GM23338 (cell line): Measurements from ENCODE around the gene CCDC102A. TPM values are rescaled to one million over a fixed set of nuclear protein-coding genes. Genes with fewer than 3 reads are reported as not detected.

ENCODE experiments used
- ATAC-seq: fragments of 200-7000 bp; cut with Tn5 transposase; 3 replicates; pipeline ENCODE4 v1.9.1; 2020
- DNase-seq: peaks from one replicate; pipeline ENCODE4 v3.0.0-alpha.2; 2015; ENCODE audit warnings: low spot score
- H2AFZ ChIP-seq: fragments of 200-600 bp; sonication (generic); 2 replicates; pipeline ENCODE4 v1.8.0; 2016; ENCODE audit warnings: antibody characterized with exemption, mild to moderate bottlenecking, moderate library complexity
- H3F3A ChIP-seq: fragments of 200-600 bp; sonication (generic); replicated peaks from 2 replicates; pipeline ENCODE4 v1.8.0; 2017; ENCODE audit warnings: antibody characterized with exemption, mixed run types, low read depth
- H3K27ac ChIP-seq: fragments of 200-600 bp; sonication (generic); 2 replicates; pipeline ENCODE4 v1.6.1; 2016; ENCODE audit warnings: low read depth
- H3K27me3 ChIP-seq: fragments of 200-600 bp; sonication (generic); 2 replicates; pipeline ENCODE4 v1.8.0; 2016; ENCODE audit warnings: mild to moderate bottlenecking, mixed run types, moderate library complexity; ENCODE audit not compliant: insufficient read depth
- H3K36me3 ChIP-seq: fragments of 200-600 bp; sonication (generic); 2 replicates; pipeline ENCODE4 v1.8.0; 2016; ENCODE audit warnings: mild to moderate bottlenecking; ENCODE audit not compliant: insufficient read depth
- H3K4me1 ChIP-seq: fragments of 200-600 bp; sonication (generic); 2 replicates; pipeline ENCODE4 v1.8.0; 2016; ENCODE audit warnings: mild to moderate bottlenecking, moderate library complexity; ENCODE audit not compliant: insufficient read depth
- H3K4me2 ChIP-seq: fragments of 200-600 bp; sonication (generic); 2 replicates; pipeline ENCODE4 v1.7.1; 2017; ENCODE audit warnings: mixed run types
- H3K4me3 ChIP-seq: fragments of 200-600 bp; sonication (generic); 2 replicates; pipeline ENCODE4 v1.6.1; 2016; ENCODE audit warnings: mixed run types
- H3K79me2 ChIP-seq: fragments of 200-600 bp; sonication (generic); replicated peaks from 2 replicates; pipeline ENCODE4 v1.8.0; 2017; ENCODE audit warnings: mild to moderate bottlenecking; ENCODE audit not compliant: insufficient read depth
- H3K9me2 ChIP-seq: fragments of 200-600 bp; sonication (generic); 2 replicates; pipeline ENCODE4 v1.8.0; 2017; ENCODE audit not compliant: insufficient read depth
- H4K20me1 ChIP-seq: fragments of 200-600 bp; sonication (generic); replicated peaks from 2 replicates; pipeline ENCODE4 v1.8.0; 2017; ENCODE audit warnings: mild to moderate bottlenecking; ENCODE audit not compliant: insufficient read depth
- H3K27ac Mint-ChIP-seq: 2 replicates; pipeline ENCODE4 v1.8.0; 2020; ENCODE audit warnings: inconsistent platforms, mild to moderate bottlenecking, moderate library complexity, mixed read lengths
- H3K27me3 Mint-ChIP-seq: 3 replicates; pipeline ENCODE4 v1.8.0; 2022; ENCODE audit warnings: low read depth, mild to moderate bottlenecking, moderate library complexity, mixed read lengths, inconsistent platforms; ENCODE audit not compliant: insufficient read depth, poor library complexity
- H3K36me3 Mint-ChIP-seq: 3 replicates; pipeline ENCODE4 v1.8.0; 2021; ENCODE audit warnings: low read depth, mild to moderate bottlenecking, inconsistent platforms, moderate library complexity, mixed read lengths
- H3K4me1 Mint-ChIP-seq: 3 replicates; pipeline ENCODE4 v1.8.0; 2020; ENCODE audit warnings: mild to moderate bottlenecking, inconsistent platforms, mixed read lengths
- H3K4me3 Mint-ChIP-seq: 3 replicates; pipeline ENCODE4 v1.8.0; 2021; ENCODE audit warnings: moderate library complexity, mild to moderate bottlenecking, inconsistent platforms, mixed read lengths
- H3K9me3 Mint-ChIP-seq: 3 replicates; pipeline ENCODE4 v1.8.0; 2020; ENCODE audit warnings: moderate library complexity, mild to moderate bottlenecking, inconsistent platforms, mixed read lengths
- CREB1 ChIP-seq: fragments of 250-450 bp; sonication (Bioruptor Pico); IDR thresholded peaks from 2 replicates; pipeline ENCODE4 v1.5.0; 2020; ENCODE audit warnings: low read depth, mild to moderate bottlenecking, moderate library complexity
- EZH2 ChIP-seq: fragments of 200-600 bp; sonication (generic); IDR thresholded peaks from one replicate; pipeline ENCODE4 v1.8.0; 2017; ENCODE audit warnings: antibody characterized with exemption, mild to moderate bottlenecking, low read depth; ENCODE audit not compliant: unreplicated experiment
- EZH2phosphoT487 ChIP-seq: fragments of 200-600 bp; sonication (generic); IDR thresholded peaks from one replicate; pipeline ENCODE4 v1.8.1; 2018; ENCODE audit warnings: antibody characterized with exemption; ENCODE audit not compliant: unreplicated experiment
- JUNB ChIP-seq: IDR thresholded peaks from one replicate; pipeline ENCODE4 v1.6.1; 2016; ENCODE audit warnings: antibody characterized with exemption; ENCODE audit not compliant: unreplicated experiment
- NANOG ChIP-seq: IDR thresholded peaks from 2 replicates; pipeline ENCODE4 v1.6.1; 2016; ENCODE audit warnings: antibody characterized with exemption, borderline replicate concordance
- POLR2AphosphoS5 ChIP-seq: IDR thresholded peaks from 2 replicates; pipeline ENCODE4 v1.6.1; 2016; ENCODE audit warnings: antibody characterized with exemption, low read depth
- REST ChIP-seq: IDR thresholded peaks from one replicate; pipeline ENCODE4 v1.6.1; 2018; ENCODE audit warnings: antibody characterized with exemption; ENCODE audit not compliant: unreplicated experiment
- STAT1 ChIP-seq: IDR thresholded peaks from one replicate; pipeline ENCODE4 v1.6.1; 2016; ENCODE audit warnings: antibody characterized with exemption; ENCODE audit not compliant: unreplicated experiment
- ZNF114 ChIP-seq: fragments of 250-450 bp; sonication (Bioruptor Pico); IDR thresholded peaks from 2 replicates; pipeline ENCODE4 v1.5.0; 2020; ENCODE audit warnings: mild to moderate bottlenecking, moderate library complexity
- ZNF331 ChIP-seq: fragments of 250-450 bp; sonication (Bioruptor Pico); IDR thresholded peaks from 2 replicates; pipeline ENCODE4 v1.5.0; 2020; ENCODE audit warnings: low read depth, mild to moderate bottlenecking, moderate library complexity
- polyA plus RNA-seq: library from polyadenylated mRNA; unstranded; fragments of >200 nt; fragmentation: Nextera tagmentation; extraction: Ambion mirVana; gene quantifications from 2 replicates; pipeline ENCODE4 v1.2.1, GENCODE V29; 2016
- total RNA-seq: library from RNA; depleted of rRNA; stranded (reverse); fragments of >200 nt; shearing (Covaris generic); gene quantifications from 2 replicates; pipeline ENCODE4 v1.2.3, GENCODE V29; 2014
- TF ChIP-seq, protein P1 (sequence below): fragments of 250-450 bp; sonication (Bioruptor Pico); IDR thresholded peaks from 2 replicates; pipeline ENCODE4 v1.5.0; 2020; ENCODE audit warnings: mild to moderate bottlenecking, moderate library complexity
- TF ChIP-seq, protein P2 (sequence below), 2 experiments: fragments of 200-600 bp in 1 of 2; sonication (generic) in 1 of 2; conservative IDR thresholded peaks; 2 replicates each; pipeline versions ENCODE4 v1.5.1 to v1.6.1; 2016 to 2017; ENCODE audit warnings: antibody characterized with exemption in 2 of 2, low read depth in 2 of 2, mild to moderate bottlenecking in 2 of 2, moderate library complexity in 1 of 2
- TF ChIP-seq, protein P3 (sequence below): IDR thresholded peaks from 2 replicates; pipeline ENCODE4 v1.6.1; 2016; ENCODE audit warnings: antibody characterized with exemption

The CCDC102A gene
- total and polyA plus RNA-seq, 2 experiments from 2014 or later, result 2.0 to 5.2 TPM

- no peaks in the 10 kb centered on the region for H3K79me2 ChIP-seq
- ATAC-seq (no peak; the same call in 2 of the 3 replicates), DNase-seq (no peak)
- H3K36me3 ChIP-seq, result no peaks in the 10 kb centered on the region
- Mint-ChIP-seq H3K9me3 (peaks cover 27% of the 10 kb centered on the region), H3K27ac (no peak overlapping the region), H3K4me3 (no peak overlapping the region), H3K36me3 (peaks cover 36% of the 10 kb centered on the region), H3K4me1 (no peaks in the 10 kb centered on the region; the same call in 2 of the 3 replicates), H3K27me3 (peaks cover 19% of the 10 kb centered on the region)
- H3K27ac ChIP-seq, result no peak overlapping the region
- no peaks in the 10 kb centered on the region for H3K27me3 ChIP-seq
- TF ChIP-seq NANOG, result no peak
- TF ChIP-seq POLR2AphosphoS5, result no peak
- no peak for TF ChIP-seq STAT1
- TF ChIP-seq, protein P1, sequence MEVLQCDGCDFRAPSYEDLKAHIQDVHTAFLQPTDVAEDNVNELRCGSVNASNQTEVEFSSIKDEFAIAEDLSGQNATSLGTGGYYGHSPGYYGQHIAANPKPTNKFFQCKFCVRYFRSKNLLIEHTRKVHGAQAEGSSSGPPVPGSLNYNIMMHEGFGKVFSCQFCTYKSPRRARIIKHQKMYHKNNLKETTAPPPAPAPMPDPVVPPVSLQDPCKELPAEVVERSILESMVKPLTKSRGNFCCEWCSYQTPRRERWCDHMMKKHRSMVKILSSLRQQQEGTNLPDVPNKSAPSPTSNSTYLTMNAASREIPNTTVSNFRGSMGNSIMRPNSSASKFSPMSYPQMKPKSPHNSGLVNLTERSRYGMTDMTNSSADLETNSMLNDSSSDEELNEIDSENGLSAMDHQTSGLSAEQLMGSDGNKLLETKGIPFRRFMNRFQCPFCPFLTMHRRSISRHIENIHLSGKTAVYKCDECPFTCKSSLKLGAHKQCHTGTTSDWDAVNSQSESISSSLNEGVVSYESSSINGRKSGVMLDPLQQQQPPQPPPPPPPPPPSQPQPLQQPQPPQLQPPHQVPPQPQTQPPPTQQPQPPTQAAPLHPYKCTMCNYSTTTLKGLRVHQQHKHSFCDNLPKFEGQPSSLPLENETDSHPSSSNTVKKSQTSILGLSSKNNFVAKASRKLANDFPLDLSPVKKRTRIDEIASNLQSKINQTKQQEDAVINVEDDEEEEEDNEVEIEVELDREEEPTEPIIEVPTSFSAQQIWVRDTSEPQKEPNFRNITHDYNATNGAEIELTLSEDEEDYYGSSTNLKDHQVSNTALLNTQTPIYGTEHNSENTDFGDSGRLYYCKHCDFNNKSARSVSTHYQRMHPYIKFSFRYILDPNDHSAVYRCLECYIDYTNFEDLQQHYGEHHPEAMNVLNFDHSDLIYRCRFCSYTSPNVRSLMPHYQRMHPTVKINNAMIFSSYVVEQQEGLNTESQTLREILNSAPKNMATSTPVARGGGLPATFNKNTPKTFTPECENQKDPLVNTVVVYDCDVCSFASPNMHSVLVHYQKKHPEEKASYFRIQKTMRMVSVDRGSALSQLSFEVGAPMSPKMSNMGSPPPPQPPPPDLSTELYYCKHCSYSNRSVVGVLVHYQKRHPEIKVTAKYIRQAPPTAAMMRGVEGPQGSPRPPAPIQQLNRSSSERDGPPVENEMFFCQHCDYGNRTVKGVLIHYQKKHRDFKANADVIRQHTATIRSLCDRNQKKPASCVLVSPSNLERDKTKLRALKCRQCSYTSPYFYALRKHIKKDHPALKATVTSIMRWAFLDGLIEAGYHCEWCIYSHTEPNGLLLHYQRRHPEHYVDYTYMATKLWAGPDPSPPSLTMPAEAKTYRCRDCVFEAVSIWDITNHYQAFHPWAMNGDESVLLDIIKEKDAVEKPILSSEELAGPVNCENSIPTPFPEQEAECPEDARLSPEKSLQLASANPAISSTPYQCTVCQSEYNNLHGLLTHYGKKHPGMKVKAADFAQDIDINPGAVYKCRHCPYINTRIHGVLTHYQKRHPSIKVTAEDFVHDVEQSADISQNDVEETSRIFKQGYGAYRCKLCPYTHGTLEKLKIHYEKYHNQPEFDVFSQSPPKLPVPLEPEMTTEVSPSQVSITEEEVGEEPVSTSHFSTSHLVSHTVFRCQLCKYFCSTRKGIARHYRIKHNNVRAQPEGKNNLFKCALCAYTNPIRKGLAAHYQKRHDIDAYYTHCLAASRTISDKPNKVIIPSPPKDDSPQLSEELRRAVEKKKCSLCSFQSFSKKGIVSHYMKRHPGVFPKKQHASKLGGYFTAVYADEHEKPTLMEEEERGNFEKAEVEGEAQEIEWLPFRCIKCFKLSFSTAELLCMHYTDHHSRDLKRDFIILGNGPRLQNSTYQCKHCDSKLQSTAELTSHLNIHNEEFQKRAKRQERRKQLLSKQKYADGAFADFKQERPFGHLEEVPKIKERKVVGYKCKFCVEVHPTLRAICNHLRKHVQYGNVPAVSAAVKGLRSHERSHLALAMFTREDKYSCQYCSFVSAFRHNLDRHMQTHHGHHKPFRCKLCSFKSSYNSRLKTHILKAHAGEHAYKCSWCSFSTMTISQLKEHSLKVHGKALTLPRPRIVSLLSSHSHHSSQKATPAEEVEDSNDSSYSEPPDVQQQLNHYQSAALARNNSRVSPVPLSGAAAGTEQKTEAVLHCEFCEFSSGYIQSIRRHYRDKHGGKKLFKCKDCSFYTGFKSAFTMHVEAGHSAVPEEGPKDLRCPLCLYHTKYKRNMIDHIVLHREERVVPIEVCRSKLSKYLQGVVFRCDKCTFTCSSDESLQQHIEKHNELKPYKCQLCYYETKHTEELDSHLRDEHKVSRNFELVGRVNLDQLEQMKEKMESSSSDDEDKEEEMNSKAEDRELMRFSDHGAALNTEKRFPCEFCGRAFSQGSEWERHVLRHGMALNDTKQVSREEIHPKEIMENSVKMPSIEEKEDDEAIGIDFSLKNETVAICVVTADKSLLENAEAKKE (CRISPR knock-in tag), result no peak
- TF ChIP-seq ZNF331 (CRISPR knock-in tag), result no peak
- no peak for TF ChIP-seq ZNF114
- TF ChIP-seq, protein P2, sequence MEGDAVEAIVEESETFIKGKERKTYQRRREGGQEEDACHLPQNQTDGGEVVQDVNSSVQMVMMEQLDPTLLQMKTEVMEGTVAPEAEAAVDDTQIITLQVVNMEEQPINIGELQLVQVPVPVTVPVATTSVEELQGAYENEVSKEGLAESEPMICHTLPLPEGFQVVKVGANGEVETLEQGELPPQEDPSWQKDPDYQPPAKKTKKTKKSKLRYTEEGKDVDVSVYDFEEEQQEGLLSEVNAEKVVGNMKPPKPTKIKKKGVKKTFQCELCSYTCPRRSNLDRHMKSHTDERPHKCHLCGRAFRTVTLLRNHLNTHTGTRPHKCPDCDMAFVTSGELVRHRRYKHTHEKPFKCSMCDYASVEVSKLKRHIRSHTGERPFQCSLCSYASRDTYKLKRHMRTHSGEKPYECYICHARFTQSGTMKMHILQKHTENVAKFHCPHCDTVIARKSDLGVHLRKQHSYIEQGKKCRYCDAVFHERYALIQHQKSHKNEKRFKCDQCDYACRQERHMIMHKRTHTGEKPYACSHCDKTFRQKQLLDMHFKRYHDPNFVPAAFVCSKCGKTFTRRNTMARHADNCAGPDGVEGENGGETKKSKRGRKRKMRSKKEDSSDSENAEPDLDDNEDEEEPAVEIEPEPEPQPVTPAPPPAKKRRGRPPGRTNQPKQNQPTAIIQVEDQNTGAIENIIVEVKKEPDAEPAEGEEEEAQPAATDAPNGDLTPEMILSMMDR (conservative IDR thresholded peaks at IDR 0.05; ENCODE audit: low read depth in 2 of 2), result no peak
- TF ChIP-seq EZH2, result no peak
- no peak for TF ChIP-seq EZH2phosphoT487
- no peak for TF ChIP-seq CREB1 (CRISPR knock-in tag)
- TF ChIP-seq, protein P3, sequence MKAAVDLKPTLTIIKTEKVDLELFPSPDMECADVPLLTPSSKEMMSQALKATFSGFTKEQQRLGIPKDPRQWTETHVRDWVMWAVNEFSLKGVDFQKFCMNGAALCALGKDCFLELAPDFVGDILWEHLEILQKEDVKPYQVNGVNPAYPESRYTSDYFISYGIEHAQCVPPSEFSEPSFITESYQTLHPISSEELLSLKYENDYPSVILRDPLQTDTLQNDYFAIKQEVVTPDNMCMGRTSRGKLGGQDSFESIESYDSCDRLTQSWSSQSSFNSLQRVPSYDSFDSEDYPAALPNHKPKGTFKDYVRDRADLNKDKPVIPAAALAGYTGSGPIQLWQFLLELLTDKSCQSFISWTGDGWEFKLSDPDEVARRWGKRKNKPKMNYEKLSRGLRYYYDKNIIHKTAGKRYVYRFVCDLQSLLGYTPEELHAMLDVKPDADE, result no peak
- no peak for TF ChIP-seq JUNB
- no peak for TF ChIP-seq REST
- H3K4me1 ChIP-seq, result no peaks in the 10 kb centered on the region
- H4K20me1 ChIP-seq, result no peaks in the 10 kb centered on the region
- no peaks in the 10 kb centered on the region for H3F3A ChIP-seq
- no peaks in the 10 kb centered on the region for H3K9me2 ChIP-seq
- H3K4me2 ChIP-seq, result no peak overlapping the region
- no peak overlapping the region for H3K4me3 ChIP-seq
- no peak overlapping the region for H2AFZ ChIP-seq
These were observed 27.0 kb upstream of the CCDC102A start for GRCh38 chr16:57563487-57563750.
